Measurements from ENCODE around the gene PCSK6. TPM values are rescaled to one million over a fixed set of nuclear protein-coding genes. Genes with fewer than 3 reads are reported as not detected.

PCSK6 gene
- total RNA-seq, 1 donor from 2014 or later, result 1.3 TPM

DNA sequence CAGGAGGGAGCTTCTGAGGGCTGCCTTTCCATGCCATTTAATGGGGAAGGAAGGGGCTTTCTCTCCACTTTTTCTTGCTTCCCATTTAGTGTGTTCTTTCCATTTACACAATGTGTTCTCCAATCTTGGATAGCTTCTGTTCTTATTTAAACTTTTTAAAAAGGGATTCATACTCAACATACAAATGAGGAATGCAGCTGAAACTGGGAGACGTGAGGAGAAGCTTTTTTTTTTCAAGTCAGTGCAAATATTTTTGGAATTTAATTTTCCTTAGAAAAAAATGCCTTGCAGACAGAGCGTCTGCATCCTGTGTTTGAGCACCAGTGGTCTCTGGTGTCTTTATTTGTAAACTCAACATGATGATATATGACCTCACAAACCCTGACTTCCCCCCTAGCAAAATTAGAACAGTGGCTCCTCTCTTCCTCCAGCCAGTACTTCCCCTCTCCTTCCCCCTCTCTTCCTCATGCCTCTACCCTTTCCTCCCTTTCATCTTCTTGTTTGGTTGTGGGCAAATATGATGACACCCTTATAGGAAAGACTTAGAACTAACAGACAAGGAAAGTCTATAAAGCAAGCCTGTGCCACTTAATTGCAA is 48.1 kb upstream of the PCSK6 start:
- DNase-seq (ENCODE audit: low read depth), result no peak
- Mint-ChIP-seq H3K4me1 (ENCODE audit: low read depth, unreplicated experiment) (peaks cover 9% of the 10 kb centered on the region), H3K9me3 (ENCODE audit: unreplicated experiment) (peaks cover 11% of the 10 kb centered on the region), H3K27ac (ENCODE audit: unreplicated experiment) (no peak overlapping the region), H3K36me3 (ENCODE audit: low read depth, unreplicated experiment) (no peaks in the 10 kb centered on the region), H3K4me3 (ENCODE audit: unreplicated experiment) (no peak overlapping the region), H3K27me3 (ENCODE audit: low read depth, unreplicated experiment) (peaks cover 36% of the 10 kb centered on the region)
- Histone ChIP-seq H3K27ac (ENCODE audit: low read depth, low read length) (no peak overlapping the region), H3K27me3 (ENCODE audit: insufficient read depth, low read length) (no peaks in the 10 kb centered on the region), H3K9me3 (ENCODE audit: insufficient read depth, low read depth, low read length) (peaks cover 2% of the 10 kb centered on the region), H3K79me2 (ENCODE audit: insufficient read depth, low read length) (no peaks in the 10 kb centered on the region), H3K36me3 (ENCODE audit: insufficient read depth, low read length) (no peaks in the 10 kb centered on the region), H3K9ac (ENCODE audit: low read length) (no peak overlapping the region), H3K4me3 (ENCODE audit: insufficient read depth, low read depth, low read length) (no peak overlapping the region), H3K4me1 (ENCODE audit: insufficient read depth, low read length) (no peaks in the 10 kb centered on the region), H3K4me2 (ENCODE audit: low read length) (no peak overlapping the region), H4K20me1 (ENCODE audit: insufficient read depth, low read length) (no peaks in the 10 kb centered on the region), H2AFZ (ENCODE audit: low read depth, low read length) (no peak overlapping the region)
- no peak for TF ChIP-seq EZH2 (IDR thresholded peaks at IDR 0.05; ENCODE audit: insufficient read depth, low read length)
- TF ChIP-seq, protein P1, sequence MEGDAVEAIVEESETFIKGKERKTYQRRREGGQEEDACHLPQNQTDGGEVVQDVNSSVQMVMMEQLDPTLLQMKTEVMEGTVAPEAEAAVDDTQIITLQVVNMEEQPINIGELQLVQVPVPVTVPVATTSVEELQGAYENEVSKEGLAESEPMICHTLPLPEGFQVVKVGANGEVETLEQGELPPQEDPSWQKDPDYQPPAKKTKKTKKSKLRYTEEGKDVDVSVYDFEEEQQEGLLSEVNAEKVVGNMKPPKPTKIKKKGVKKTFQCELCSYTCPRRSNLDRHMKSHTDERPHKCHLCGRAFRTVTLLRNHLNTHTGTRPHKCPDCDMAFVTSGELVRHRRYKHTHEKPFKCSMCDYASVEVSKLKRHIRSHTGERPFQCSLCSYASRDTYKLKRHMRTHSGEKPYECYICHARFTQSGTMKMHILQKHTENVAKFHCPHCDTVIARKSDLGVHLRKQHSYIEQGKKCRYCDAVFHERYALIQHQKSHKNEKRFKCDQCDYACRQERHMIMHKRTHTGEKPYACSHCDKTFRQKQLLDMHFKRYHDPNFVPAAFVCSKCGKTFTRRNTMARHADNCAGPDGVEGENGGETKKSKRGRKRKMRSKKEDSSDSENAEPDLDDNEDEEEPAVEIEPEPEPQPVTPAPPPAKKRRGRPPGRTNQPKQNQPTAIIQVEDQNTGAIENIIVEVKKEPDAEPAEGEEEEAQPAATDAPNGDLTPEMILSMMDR (IDR thresholded peaks at IDR 0.05; ENCODE audit: insufficient read depth, low read depth, low read length), result no peak
- FAIRE-seq, result no peak

- H3K4me1 ChIP-seq (ENCODE audit: insufficient read depth, low read length), result no peaks in the 10 kb centered on the region
- H3K4me2 ChIP-seq (ENCODE audit: low read length), result no peak overlapping the region
- Mint-ChIP-seq H3K4me3 (ENCODE audit: unreplicated experiment) (no peak overlapping the region), H3K36me3 (ENCODE audit: low read depth, unreplicated experiment) (no peaks in the 10 kb centered on the region), H3K27ac (ENCODE audit: unreplicated experiment) (no peak overlapping the region), H3K4me1 (ENCODE audit: low read depth, unreplicated experiment) (peaks cover 9% of the 10 kb centered on the region), H3K27me3 (ENCODE audit: low read depth, unreplicated experiment) (peaks cover 36% of the 10 kb centered on the region), H3K9me3 (ENCODE audit: unreplicated experiment) (peaks cover 11% of the 10 kb centered on the region)
- no peak for DNase-seq (ENCODE audit: low read depth)
- peaks cover 2% of the 10 kb centered on the region for H3K9me3 ChIP-seq (ENCODE audit: insufficient read depth, low read depth, low read length)
- no peak overlapping the region for H3K9ac ChIP-seq (ENCODE audit: low read length)
- H3K4me3 ChIP-seq (ENCODE audit: insufficient read depth, low read depth, low read length), result no peak overlapping the region
- H3K79me2 ChIP-seq (ENCODE audit: insufficient read depth, low read length), result no peaks in the 10 kb centered on the region
- no peaks in the 10 kb centered on the region for H4K20me1 ChIP-seq (ENCODE audit: insufficient read depth, low read length)
- no peaks in the 10 kb centered on the region for H3K27me3 ChIP-seq (ENCODE audit: insufficient read depth, low read length)
- TF ChIP-seq, protein P1 (IDR thresholded peaks at IDR 0.05; ENCODE audit: insufficient read depth, low read depth, low read length), result no peak
- no peak for TF ChIP-seq EZH2 (IDR thresholded peaks at IDR 0.05; ENCODE audit: insufficient read depth, low read length)
- no peak overlapping the region for H2AFZ ChIP-seq (ENCODE audit: low read depth, low read length)
- no peak for FAIRE-seq
- H3K36me3 ChIP-seq (ENCODE audit: insufficient read depth, low read length), result no peaks in the 10 kb centered on the region
- H3K27ac ChIP-seq (ENCODE audit: low read depth, low read length), result no peak overlapping the region
Measured at GRCh38 chr15:101536875-101537405, 47.4 kb upstream of the PCSK6 start.
